GM18907 (cell line): ENCODE data around the gene XYLT1.

Experiments used
- ATAC-seq: cut with Tn5 transposase; IDR thresholded peaks from one replicate; pipeline ENCODE4 v1.9.1; 2021; ENCODE audit warnings: mild to moderate bottlenecking, moderate library complexity; ENCODE audit not compliant: unreplicated experiment

The XYLT1 gene

DNA sequence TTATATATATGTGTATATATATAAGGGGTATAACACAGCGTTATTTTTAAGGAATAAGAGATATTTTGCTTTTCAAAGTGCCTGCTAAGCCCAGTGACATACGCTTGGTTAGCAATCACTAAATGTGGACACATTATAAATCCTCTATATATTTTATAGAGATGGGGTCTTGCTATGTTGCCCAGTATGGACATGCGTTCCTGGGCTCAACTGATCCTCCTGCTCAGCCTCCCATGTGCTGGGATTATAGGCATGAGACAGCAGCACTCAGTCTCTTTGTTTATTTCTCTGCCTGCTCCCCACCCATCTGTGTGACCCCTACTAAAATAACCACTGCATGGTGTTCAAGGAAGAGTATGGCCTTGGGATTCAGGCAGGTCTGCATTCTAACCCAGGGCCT lies 63.4 kb downstream of the XYLT1 start:
- ATAC-seq = no peak

DNA sequence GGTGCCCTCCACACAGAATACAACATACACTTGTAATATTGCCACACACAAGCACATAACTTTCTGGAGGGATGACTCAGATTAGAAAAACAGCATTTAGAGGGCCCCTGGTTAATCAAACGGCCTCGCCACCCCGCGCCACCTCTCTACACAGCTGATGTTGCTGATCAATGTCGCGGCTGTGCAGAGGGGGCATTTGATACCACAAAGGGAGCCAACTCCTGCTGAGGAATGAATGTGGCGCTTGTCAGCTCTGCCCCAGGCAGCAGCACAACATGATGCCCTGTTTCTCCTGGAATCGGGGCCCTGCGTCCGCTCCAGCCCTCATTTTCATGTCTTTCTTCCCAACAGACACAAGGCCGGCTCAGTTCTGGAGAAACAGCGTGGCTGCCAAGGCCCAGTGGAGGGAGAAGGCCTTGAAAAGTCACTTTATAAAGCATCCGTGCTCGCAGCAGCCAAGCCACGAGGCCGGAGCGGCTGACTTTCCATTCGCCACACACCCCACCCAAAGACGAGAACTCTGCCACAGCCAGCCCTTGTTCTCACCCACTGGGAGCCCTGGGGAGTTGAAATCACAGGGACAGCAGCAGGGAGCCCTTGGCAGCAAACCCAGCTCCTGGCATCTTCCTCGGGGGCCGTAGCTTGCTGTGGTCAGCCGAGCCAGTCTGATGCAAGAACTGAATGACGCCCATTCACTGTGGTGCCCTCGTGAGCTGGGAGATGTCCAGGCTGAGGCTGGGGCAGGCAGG lies 65.6 kb downstream of the XYLT1 start:
- ATAC-seq = no peak

DNA sequence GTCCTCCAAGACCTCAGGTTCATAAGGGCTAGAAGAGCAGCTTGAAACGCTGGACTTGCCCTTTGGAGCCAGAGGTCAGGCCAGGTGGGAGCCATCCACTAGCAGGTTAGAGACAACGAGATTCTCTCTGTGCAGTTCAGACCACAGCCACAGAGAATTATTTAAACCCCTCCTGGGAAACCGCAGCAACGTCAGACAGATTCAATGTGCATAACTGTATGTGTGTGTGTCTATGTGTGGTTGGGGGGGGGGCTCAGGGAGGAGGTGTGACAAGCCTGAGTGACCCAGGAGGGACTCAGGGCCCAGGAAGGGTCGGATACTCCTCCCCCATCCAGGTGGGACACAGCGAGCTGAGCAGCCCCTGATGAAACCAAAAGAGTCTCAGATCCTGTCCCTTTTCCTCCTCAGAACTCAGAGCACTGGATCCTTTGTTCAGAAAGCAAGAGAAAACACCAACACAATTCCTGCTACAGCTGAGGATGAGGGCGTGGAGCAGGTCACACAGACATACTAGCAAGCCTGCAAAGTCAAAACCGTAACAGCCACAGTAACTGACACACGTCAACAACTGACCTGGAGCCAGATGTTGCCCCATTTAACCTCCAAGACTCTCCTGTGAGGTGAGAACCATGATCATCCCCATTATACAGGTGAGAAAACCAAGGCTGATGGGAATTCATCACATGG lies 66.8 kb downstream of the XYLT1 start:
- no peak for ATAC-seq

DNA sequence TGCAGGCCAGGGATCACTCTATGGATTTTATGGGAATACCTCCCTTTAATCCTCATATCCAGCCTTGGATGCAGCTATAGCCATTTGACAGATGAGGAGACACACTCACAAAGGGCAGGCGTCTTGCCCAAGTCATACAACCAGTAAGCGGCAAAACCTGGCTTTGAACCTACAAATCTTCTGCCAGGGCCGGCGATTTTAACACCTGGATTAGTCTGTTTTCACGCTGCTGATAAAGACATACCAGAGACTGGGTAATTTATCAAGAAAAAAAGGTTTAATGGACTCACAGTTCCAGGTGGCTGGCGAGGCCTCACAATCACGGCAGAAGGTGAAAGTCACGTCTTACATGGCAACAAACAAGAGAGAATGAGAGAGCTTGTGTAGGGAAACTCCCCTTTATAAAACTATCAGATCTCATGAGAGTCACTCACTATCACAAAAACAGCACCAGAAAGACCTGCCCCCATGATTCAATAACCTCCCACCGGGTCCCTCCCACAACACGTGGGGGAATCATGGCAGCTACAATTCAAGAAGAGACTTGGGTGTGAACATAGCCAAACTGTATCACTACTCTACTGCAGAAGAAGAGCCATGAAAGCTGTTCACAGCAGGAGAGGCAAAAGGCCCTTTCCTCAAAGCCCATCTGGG lies 67.5 kb downstream of the XYLT1 start:
- no peak for ATAC-seq

DNA sequence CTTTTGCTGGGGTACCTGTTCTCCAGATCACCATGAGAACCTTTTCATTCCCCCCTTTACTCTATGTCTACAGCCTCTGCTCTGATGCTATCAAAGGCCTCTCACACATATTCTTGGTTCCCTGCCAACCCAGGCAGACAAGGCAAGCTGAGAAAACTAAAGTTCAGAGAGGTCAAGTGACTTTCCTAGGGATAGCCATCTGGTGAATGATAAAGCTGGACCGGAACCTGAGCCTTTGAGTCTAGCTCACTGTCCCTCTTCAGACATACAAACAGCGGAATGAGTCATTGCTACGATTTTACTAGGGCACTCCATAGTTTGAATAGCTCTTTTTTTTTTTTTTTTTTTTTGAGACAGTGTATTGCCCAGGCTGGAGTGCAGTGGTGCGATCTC lies 73.3 kb downstream of the XYLT1 start:
- ATAC-seq = no peak

DNA sequence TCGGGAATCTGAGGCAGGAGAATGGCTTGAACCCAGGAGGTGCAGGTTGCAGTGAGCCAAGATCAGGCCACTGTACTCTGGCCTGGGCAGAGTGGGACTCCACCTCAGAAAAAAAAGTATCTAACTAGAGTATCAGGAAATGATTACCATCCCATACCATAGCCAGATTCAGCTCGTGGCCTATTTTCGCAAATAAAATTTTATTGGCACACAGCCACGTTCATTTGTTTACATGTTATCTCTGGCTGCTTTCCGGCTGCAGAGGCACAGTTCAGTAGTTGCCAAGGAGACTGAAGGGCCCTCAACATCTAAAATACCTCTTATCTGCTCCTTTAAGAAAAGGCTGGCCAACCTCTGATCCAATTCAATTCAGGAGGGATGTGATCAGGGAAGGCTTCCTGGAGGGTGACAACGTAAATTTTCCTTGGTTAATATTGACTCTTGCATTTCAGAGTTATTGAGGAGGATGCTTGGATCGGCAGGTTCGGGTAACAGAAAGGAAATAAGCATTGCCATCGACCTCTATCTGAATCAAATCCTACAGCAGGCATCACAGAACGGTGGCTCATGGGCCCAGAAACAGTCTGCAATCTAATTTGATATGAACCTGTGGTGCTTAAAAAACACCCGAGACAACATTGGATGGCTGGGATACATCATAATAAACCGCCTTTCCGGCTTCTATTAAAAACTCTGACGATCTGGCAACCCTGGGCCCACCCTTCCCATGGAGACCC lies 73.8 kb downstream of the XYLT1 start:
- no peak for ATAC-seq

DNA sequence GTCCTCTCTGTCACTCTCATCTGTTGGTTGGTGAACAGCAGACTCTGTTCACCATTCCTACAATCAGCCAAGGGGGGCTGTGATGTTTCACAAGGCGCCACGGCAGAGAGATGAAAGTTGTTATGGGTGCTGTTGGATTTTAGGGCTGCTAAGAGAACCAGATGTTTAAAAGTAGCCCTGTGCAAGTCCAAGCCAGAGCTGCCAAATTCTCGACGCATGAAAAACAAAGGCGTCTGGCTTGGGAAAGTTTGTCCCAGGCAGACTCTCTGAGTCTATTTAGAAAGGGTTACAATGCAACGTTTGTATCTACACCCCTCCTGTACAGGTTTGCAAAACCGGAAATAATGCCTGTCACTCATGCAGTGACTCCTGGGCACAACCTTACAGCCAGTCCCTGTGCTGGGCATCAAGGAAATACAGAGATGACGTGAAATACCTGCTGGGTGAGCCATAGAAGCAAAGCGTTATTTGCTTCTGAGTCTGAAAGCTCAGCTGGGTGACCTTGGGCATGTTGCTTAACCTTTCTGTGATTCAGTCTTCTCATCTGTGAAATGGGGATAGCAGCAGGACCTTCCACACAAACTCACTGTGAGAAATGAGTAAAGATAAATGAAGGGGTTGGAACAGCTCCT lies 74.8 kb downstream of the XYLT1 start:
- ATAC-seq = no peak

DNA sequence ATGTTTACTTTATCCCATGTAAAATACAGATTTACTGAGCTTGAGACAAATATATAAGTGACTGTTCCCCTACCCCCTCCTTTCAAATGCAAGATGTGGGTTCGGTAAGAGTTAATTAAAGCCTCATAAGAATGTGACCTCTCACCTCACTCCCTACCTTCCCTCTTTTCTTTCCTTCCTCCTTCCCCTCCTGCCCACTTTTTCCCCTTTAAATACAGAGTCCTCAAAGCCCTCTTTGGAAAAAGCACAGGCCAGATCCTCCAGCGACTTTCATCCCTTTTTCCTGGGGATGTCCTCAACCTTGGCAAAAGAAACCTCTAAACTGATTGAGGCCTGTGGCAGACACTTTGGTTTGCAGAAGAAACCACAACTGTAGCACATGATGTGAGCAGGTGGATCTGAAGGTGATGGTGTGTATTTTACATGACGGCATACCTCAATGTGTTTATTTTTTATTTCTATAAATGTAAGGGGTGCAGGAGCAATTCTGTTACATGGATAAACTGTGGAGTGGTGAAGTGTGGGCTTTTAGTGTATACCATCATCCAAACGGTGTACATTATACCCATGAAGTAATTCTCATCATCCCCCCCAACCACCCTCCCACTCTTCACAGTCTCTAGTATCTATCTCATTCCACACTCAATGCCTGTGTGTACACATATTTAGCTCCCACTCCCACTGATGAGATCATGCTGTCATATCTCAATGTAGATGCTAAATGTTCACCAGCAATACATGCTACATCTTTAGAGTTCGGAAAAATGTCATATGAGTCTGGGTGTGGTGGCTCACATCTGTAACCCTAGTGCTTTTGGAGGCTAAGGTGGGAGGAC lies 77.7 kb downstream of the XYLT1 start:
- no peak for ATAC-seq

DNA sequence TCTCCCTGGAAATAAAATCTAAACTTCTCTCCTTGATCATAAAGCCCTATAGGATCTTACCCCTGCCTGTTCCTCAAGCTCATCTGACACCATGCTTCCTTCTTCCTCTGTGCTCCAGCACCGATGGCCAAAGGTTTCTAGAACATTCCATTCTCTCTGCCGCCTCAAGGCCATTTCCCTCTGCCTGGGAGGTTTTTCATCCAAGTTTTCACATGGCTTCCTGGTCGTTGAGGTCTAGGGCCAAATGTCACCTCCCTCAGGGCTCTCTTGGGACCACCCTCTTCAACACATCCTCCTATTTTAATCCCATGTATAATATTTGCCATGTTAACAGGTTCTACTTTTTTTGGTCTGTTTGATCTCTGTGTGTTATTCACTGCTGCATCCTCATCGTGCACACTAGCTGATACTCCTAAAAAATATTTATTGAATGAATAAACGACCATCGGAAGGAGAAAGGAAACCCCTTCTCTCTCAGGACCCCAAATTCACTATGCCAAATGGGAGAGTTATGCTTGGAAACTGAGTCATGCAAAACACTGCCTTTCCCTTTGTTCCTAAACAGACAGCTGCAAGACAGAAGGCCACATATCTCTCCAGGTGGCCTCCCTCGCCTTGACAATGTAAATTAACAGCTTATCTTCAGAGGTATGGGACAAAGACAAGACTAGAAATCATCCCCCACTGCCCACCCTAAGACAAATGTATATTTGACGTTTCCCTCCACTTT lies 78.5 kb downstream of the XYLT1 start:
- no peak for ATAC-seq

DNA sequence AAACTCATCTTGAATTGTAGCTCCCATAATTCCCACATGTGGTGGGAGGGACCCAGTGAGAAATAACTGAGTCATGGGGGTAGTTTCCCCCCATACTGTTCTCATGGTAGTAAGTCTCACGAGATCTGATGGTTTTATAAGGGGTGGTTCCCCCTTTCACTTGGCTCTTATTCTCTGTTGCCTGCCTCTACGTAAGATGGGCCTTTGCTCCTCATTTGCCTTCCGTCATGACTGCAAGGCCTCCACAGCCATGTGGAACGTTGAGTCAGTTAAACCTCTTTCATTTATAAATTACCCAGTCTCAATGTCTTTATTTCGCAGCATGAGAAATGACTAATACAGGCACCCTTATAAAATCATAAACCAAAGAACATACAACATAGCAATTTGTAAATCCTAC lies 79.0 kb downstream of the XYLT1 start:
- no peak for ATAC-seq

DNA sequence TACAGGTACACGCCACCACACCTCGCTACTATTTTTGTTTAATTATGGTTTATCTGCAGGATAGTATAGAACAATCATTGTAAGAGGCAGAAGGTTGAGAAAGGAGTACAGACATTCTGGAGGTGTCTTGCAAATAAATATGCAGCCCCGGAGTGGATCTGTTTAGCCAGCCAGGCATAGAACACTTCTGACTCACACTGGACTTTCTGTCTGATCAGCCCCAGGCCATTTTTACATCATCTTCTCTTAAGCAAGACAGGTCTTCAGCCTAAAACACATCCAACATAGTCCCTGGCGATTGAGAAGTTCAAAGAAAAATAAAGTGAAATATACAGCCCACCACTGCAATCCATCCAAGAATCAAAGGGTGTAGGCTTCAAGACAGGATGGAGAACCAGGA lies 81.4 kb downstream of the XYLT1 start:
- no peak for ATAC-seq

DNA sequence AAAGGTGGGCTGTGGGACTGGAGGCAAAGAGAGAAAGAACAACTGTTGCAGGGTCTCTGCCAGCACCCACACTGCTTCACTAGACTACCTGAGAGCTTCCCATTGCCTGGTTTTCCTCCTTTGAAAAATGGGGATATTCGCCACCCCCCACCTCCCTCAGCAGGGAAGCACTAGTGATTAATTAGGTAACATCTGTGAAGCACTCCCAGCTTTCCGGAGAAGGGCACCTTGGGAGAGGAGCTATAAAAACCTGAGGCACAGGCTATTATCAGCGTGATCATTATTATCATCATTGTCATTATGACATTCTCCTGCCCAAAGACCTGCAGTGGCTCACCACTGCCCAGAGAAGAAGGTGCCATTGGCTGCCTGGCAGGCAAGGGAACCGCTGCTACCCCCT lies 83.5 kb downstream of the XYLT1 start:
- no peak for ATAC-seq

DNA sequence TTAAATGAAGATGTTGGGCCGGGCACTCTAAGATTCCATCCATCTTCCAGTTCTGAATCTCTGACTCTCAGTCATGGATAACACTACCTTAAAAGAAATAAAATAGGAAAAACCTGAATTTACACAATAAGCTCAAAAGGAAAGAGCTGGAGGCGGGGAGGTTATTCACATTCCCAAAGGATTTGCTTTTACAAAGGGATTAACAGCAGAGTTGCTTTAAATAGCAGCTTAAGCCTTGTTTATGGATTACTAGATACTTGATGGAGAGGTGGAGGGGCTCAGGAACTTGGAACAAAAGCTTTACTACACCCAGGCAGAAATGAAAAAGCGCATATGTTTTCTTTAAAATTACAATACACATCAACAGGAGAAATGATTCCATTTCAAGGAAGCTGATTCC lies 84.5 kb downstream of the XYLT1 start:
- ATAC-seq = no peak

DNA sequence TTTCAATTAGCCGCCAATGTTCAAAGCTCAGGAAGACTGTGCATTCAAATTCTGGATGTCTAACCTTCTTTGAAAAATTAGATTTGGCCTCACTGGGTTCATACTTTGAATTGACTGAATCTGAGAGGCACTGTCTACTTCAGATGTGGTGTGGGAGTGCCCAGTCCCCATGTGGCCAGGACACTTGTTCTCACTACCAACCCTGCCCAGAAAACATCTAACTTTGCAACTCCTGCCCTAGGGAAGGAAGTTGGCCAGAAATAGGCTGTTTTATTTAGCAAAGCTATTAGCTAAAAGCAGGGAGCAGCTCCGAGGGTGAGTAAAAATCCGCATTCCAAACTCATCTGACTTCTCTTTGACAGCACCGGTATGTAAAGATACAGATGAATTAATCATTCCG lies 86.3 kb downstream of the XYLT1 start:
- no peak for ATAC-seq

DNA sequence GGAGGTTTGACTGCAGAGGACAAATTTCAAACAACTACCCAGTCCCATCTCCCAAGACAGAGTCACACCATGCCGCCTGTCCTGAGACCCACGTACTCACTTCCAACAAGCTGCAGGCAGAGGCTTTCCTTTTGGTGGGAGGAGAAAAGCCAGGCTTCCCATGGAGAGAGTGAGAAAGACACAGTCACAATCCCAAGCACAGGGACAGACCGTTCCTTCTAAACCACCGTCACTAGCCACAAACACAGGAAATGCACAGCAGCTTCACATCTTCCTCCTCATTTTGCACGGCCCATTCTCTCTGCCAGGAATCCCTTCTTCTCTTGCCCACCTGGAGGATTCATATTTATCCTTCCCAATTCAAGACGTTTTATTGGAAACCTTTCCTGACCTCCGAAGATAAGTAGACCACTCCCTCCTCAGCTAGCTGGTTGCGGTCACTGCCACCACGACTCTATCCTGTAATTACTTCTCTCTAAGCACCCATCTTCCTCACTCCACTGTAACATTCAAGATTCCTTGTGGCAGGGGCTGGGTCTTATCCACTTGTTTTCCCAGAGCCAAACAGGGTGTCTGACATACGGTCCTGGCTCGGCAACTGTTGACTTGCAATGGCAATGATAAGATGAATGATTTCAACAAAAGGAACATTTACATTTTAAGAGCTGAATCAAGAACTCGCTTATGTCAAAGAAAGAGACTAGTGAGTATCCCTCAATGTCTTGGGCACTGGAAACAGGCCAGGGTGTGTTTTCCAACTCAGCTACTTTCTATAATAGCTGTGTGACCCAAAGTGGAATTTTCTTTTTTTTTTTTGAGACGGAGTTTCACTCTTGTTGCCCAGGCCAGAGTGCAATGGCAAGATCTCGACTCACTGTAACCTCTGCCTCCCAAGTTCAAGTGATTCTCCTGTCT lies 87.6 kb downstream of the XYLT1 start:
- no peak for ATAC-seq

DNA sequence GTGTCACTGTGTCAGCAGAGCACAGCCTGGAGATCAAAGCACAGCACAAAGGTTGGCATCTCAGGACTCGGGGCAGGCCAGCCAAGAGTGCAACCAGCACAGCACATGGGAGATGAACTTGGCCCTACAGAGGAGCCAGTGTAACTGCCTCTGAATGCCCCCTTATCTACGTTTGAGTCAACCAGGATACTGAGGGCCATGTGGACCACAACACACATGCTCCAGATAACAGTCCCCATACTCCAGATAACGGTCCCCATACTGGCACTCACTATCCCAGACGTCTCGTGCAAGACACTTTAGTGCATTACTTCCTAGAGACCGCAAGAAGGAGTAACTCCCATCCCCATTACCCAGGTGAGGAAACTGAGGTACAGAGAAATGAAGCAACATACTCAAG lies 88.2 kb downstream of the XYLT1 start:
- ATAC-seq = no peak

DNA sequence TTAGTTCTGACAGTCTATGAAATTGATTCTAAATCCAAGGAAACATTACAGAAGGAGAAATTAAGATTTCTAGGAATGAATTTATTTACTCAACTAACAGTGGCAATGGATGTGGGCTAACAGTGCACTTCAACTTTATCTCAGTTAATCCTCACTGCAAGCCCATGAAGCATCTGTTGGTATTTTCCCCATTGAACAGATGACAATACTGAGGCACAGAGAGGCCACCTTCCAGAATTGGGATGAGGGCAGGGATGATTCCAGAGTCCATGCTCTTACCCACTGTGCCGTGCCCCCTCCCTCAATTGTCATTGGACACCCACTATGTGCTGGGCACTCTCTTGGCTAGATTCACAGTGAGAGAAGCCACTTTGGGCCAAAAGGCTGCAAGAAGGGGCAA lies 89.0 kb downstream of the XYLT1 start:
- no peak for ATAC-seq

DNA sequence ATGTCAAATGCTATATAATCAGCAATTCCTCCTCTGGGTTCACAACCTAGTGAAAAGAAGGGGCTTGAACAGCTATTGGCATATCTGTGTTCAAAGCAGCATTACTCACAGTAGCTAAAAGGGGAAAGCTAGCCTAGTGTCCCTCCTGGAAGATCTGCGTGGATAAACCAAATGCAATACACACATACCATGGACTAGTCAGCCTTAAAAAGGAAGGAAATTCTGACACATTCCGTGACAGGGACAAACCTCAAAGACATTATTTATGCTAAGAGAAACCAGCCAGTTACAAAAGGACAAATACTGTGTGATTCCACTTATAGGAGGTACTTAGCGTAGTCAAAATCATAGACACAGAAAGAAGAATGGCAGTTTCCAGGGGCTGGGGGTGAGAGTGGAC lies 90.1 kb downstream of the XYLT1 start:
- no peak for ATAC-seq
